Smooth muscle cell (in vitro differentiated cells): ENCODE measurements around the gene GRHL1. TPM values are rescaled to one million over a fixed set of nuclear protein-coding genes. Genes with fewer than 3 reads are reported as not detected.

Experiments
- DNase-seq: peaks from one replicate; lab custom pipeline; 2025; ENCODE audit not compliant: unreplicated experiment; lab: John Stamatoyannopoulos, UW
- H2AFZ ChIP-seq: fragments of 200-600 bp; sonication (generic); 2 replicates; pipeline ENCODE4 v1.6.0; 2016; ENCODE audit warnings: antibody characterized with exemption, low read depth, mild to moderate bottlenecking
- H3F3A ChIP-seq: fragments of 200-600 bp; sonication (generic); 2 replicates; pipeline ENCODE4 v1.6.0; 2017; ENCODE audit warnings: antibody characterized with exemption, low read depth
- H3K27ac ChIP-seq: fragments of 200-600 bp; sonication (generic); 2 replicates; pipeline ENCODE4 v1.5.1; 2016; ENCODE audit warnings: low read depth, mild to moderate bottlenecking
- H3K27me3 ChIP-seq: fragments of 200-600 bp; sonication (generic); 2 replicates; pipeline ENCODE4 v1.6.1; 2016; ENCODE audit warnings: low read depth, mild to moderate bottlenecking
- H3K36me3 ChIP-seq: fragments of 200-600 bp; sonication (generic); 2 replicates; pipeline ENCODE4 v1.5.1; 2016; ENCODE audit warnings: low read depth
- H3K4me1 ChIP-seq: fragments of 200-600 bp; sonication (generic); 2 replicates; pipeline ENCODE4 v1.5.1; 2016; ENCODE audit warnings: low read depth
- H3K4me2 ChIP-seq: fragments of 200-600 bp; sonication (generic); 2 replicates; pipeline ENCODE4 v1.6.0; 2016; ENCODE audit warnings: mild to moderate bottlenecking
- H3K4me3 ChIP-seq: fragments of 200-600 bp; sonication (generic); 2 replicates; pipeline ENCODE4 v1.5.1; 2016; ENCODE audit warnings: mild to moderate bottlenecking
- H3K79me2 ChIP-seq: fragments of 200-600 bp; sonication (generic); 2 replicates; pipeline ENCODE4 v1.6.0; 2016; ENCODE audit warnings: low read depth, mild to moderate bottlenecking
- H3K9ac ChIP-seq: fragments of 200-600 bp; sonication (generic); 2 replicates; pipeline ENCODE4 v1.6.0; 2016; ENCODE audit warnings: low read depth
- H3K9me3 ChIP-seq: fragments of 200-600 bp; sonication (generic); replicated peaks from 2 replicates; pipeline ENCODE4 v1.5.1; 2016; ENCODE audit warnings: low read depth
- H4K20me1 ChIP-seq: fragments of 200-600 bp; sonication (generic); 2 replicates; pipeline ENCODE4 v1.6.0; 2016; ENCODE audit warnings: low read depth
- WGBS: methylation state at CpG from one replicate; pipeline ENCODE4 v1.1.7; 2016; ENCODE audit warnings: low lambda C conversion rate; 5-methylcytosine and 5-hydroxymethylcytosine counted together
- polyA plus RNA-seq: library from polyadenylated mRNA; unstranded; fragments of >200 nt; fragmentation: Nextera tagmentation; extraction: Ambion mirVana; gene quantifications from 2 replicates; pipeline ENCODE4 v1.2.1, GENCODE V29; 2016
- total RNA-seq: library from RNA; depleted of rRNA; stranded (reverse); fragments of >200 nt; gene quantifications from 2 replicates; pipeline ENCODE4 v1.2.3, GENCODE V29; 2014
- TF ChIP-seq, protein P1 (sequence below): fragments of 200-600 bp; sonication (generic); IDR thresholded peaks from 2 replicates; pipeline ENCODE4 v1.5.1; 2017; ENCODE audit warnings: borderline replicate concordance, mild to moderate bottlenecking, antibody characterized with exemption; ENCODE audit not compliant: insufficient read depth, poor library complexity, severe bottlenecking

GRHL1 gene
- total and polyA plus RNA-seq, 2 experiments from 2014 or later = 2.0 to 26.8 TPM

DNA sequence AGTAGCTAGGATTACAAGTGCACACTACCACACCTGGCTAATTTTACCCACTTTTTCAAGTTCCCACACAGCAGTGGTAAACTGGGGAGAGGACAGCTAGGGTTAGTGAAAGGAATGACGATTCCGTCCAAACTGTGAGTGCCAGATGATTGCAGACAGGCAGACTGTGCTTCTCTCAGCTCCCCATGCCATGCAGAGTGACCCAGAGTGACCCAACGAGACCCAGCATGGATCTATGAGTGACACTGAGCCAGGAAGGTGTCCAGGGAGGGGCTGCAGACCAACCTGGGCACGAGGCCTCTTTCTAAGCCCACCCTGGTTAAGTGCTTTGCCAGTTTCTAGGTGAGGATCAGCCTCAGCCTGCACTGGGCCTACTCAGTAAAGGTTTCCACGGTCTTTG, 84.1 kb downstream of the GRHL1 start:
- DNase-seq = no peak
- H3K4me3 ChIP-seq = no peak overlapping the region
- no peak overlapping the region for H2AFZ ChIP-seq
- H4K20me1 ChIP-seq = no peaks in the 10 kb centered on the region
- H3K9me3 ChIP-seq = no peaks in the 10 kb centered on the region
- no peaks in the 10 kb centered on the region for H3K27me3 ChIP-seq
- 87% methylated on average over 5 of the region's 5 CpGs for WGBS
- H3F3A ChIP-seq = no peaks in the 10 kb centered on the region
- H3K4me1 ChIP-seq = no peaks in the 10 kb centered on the region
- TF ChIP-seq, protein P1, sequence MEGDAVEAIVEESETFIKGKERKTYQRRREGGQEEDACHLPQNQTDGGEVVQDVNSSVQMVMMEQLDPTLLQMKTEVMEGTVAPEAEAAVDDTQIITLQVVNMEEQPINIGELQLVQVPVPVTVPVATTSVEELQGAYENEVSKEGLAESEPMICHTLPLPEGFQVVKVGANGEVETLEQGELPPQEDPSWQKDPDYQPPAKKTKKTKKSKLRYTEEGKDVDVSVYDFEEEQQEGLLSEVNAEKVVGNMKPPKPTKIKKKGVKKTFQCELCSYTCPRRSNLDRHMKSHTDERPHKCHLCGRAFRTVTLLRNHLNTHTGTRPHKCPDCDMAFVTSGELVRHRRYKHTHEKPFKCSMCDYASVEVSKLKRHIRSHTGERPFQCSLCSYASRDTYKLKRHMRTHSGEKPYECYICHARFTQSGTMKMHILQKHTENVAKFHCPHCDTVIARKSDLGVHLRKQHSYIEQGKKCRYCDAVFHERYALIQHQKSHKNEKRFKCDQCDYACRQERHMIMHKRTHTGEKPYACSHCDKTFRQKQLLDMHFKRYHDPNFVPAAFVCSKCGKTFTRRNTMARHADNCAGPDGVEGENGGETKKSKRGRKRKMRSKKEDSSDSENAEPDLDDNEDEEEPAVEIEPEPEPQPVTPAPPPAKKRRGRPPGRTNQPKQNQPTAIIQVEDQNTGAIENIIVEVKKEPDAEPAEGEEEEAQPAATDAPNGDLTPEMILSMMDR = no peak
- H3K4me2 ChIP-seq = no peak overlapping the region
- no peak overlapping the region for H3K27ac ChIP-seq
- no peaks in the 10 kb centered on the region for H3K36me3 ChIP-seq
- H3K9ac ChIP-seq = no peak overlapping the region
- no peaks in the 10 kb centered on the region for H3K79me2 ChIP-seq

DNA sequence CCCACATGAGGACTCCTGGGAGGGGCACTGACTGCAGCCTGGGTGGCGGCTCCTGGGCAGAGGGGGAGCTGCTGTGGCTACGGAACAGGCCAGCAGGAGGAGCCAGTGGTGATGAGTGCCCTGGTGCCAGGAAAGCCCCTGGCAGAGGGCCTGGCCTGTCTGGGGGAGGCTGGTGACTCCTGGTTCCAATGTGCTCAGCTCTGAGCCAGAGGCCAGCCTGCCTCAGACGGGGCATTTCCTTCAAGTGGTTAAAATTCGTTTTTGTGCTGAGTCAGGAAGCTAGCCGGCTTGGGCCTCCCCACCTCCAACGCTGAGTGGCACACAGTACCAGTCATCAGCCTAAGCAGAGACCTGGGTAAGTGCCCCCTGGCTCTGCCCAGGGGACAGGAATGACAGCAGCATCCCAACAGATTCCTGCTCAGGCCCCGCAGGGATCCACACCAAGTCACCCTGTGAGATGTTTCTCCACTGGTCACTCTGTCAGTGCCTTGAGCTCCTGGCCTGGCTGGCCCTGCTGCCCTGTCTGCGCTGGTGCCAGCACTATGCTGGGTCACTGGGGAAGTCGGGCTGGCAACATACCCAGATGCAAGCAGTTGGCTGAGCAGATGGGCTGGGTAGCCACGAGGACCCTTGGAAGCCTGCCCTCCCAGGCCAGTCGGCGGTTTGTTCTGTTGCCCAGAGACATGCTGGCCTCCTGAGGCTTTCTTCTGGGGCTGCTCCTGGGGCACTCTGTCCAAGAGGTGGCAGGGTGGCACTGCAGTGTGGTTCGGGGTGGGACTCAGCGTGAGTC, 84.8 kb downstream of the GRHL1 start:
- H2AFZ ChIP-seq = no peak overlapping the region
- WGBS = 78% methylated on average over 14 of the region's 14 CpGs

DNA sequence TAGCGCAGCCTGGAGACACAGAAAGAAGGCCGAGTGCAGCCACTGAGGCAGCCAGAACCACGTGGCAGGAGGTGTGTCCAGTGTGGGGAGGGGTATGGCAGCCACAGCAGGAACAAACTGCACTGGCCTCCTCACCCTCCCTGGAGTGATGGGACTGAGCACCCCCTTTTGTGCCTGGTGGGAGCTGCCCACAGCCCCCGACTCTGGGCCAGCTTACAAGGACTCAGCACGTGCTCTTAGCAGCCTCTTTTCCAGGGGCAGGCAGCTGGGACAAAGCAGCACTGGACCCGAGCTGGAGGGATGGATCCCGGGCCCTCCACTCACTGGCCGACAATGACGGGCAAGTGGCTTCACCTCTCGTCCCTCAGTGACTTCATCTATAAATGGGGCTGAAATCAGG, 86.6 kb downstream of the GRHL1 start:
- H2AFZ ChIP-seq = no peak overlapping the region
- no peaks in the 10 kb centered on the region for H3K27me3 ChIP-seq
- H3K4me2 ChIP-seq = no peak overlapping the region
- peaks cover 6% of the 10 kb centered on the region for H3F3A ChIP-seq
- WGBS = 85% methylated on average over 10 of the region's 10 CpGs
- H3K27ac ChIP-seq = no peak overlapping the region
- peaks cover 9% of the 10 kb centered on the region for H3K4me1 ChIP-seq
- no peak overlapping the region for H3K4me3 ChIP-seq
- no peaks in the 10 kb centered on the region for H3K9me3 ChIP-seq
- H3K36me3 ChIP-seq = no peaks in the 10 kb centered on the region
- H4K20me1 ChIP-seq = no peaks in the 10 kb centered on the region
- no peak for DNase-seq
- no peak overlapping the region for H3K9ac ChIP-seq
- no peaks in the 10 kb centered on the region for H3K79me2 ChIP-seq
- TF ChIP-seq, protein P1 = no peak

More for the DNA sequence above, 84.8 kb downstream of the GRHL1 start:
- Histone ChIP-seq H3K4me2 (no peak overlapping the region), H3K4me1 (no peaks in the 10 kb centered on the region), H3K27me3 (no peaks in the 10 kb centered on the region), H3K9ac (no peak overlapping the region), H3K4me3 (no peak overlapping the region), H3K79me2 (no peaks in the 10 kb centered on the region), H3F3A (no peaks in the 10 kb centered on the region), H3K36me3 (no peaks in the 10 kb centered on the region), H3K27ac (no peak overlapping the region), H4K20me1 (no peaks in the 10 kb centered on the region), H3K9me3 (no peaks in the 10 kb centered on the region)
- no peak for DNase-seq
- TF ChIP-seq, protein P1 = peak; percentile 29

DNA sequence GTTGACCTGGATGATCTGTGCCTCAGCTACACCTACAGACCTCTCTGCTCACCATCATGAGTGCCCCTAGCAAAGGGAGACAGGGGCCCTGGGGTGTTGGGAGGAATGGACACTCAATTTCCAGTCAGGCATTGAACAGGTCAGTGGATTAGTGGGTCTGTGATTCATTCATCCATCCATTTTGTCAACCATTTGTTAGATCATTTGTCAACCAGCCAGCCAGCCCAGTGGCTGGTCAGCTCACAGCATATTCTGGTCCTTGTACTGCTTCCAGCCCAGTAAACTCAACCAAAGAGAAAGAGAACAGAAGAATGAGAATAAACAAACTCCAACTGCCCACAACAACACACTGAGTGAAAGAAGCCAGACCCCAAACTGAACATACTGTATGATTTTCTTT, 87.2 kb downstream of the GRHL1 start:
- no peaks in the 10 kb centered on the region for H3K79me2 ChIP-seq
- no peak overlapping the region for H3K4me2 ChIP-seq
- no peak overlapping the region for H3K4me3 ChIP-seq
- peaks cover 9% of the 10 kb centered on the region for H3K4me1 ChIP-seq
- H3K9me3 ChIP-seq = no peaks in the 10 kb centered on the region
- TF ChIP-seq, protein P1 = no peak
- no peak overlapping the region for H2AFZ ChIP-seq
- no peak for DNase-seq
- H3F3A ChIP-seq = peaks cover 6% of the 10 kb centered on the region
- no peak overlapping the region for H3K27ac ChIP-seq
- H4K20me1 ChIP-seq = no peaks in the 10 kb centered on the region
- no peaks in the 10 kb centered on the region for H3K36me3 ChIP-seq
- H3K27me3 ChIP-seq = no peaks in the 10 kb centered on the region
- H3K9ac ChIP-seq = no peak overlapping the region
